Measurements from ENCODE around the gene CACNG4. TPM values are rescaled to one million over a fixed set of nuclear protein-coding genes. Genes with fewer than 3 reads are reported as not detected.

Gene CACNG4
- total RNA-seq, 1 donor from 2014 or later, result not detected

Other genes starting within 250 kb of the CACNG4 start
- not detected for gene CACNG5, start 129.6 kb upstream of the CACNG4 start, total RNA-seq
- gene CACNG1, start 79.8 kb downstream of the CACNG4 start, total RNA-seq, result not detected